SW480 (cell line): ENCODE measurements around the gene PAK6.

ENCODE experiments used
- DNase-seq: peaks from one replicate; pipeline ENCODE4 v3.0.0-alpha.2; 2016; ENCODE audit warnings: low spot score

Gene PAK6

GRCh38 chr15:40256638-40257235, 17.9 kb downstream of the PAK6 start:
- DNase-seq = no peak

GRCh38 chr15:40257656-40258450, 19.0 kb downstream of the PAK6 start:
- no peak for DNase-seq

GRCh38 chr15:40258544-40258943, 19.7 kb downstream of the PAK6 start:
- DNase-seq = no peak

GRCh38 chr15:40259021-40259420, 20.2 kb downstream of the PAK6 start:
- DNase-seq = no peak

GRCh38 chr15:40263024-40263754, 24.3 kb downstream of the PAK6 start:
- DNase-seq = no peak

GRCh38 chr15:40264321-40265153, 25.7 kb downstream of the PAK6 start:
- no peak for DNase-seq

GRCh38 chr15:40265355-40265754, 26.5 kb downstream of the PAK6 start:
- DNase-seq = no peak

GRCh38 chr15:40265875-40266274, 27.0 kb downstream of the PAK6 start:
- DNase-seq = no peak

- peak; percentile 74 for DNase-seq
Observed at GRCh38 chr15:40266828-40267304, 28.0 kb downstream of the PAK6 start.

GRCh38 chr15:40267670-40268069, 28.8 kb downstream of the PAK6 start:
- no peak for DNase-seq

GRCh38 chr15:40269604-40270003, 30.7 kb downstream of the PAK6 start:
- no peak for DNase-seq

GRCh38 chr15:40270246-40270995, 31.6 kb downstream of the PAK6 start:
- DNase-seq = no peak

GRCh38 chr15:40271685-40272484, 33.0 kb downstream of the PAK6 start:
- DNase-seq = no peak

GRCh38 chr15:40272485-40273056, 33.7 kb downstream of the PAK6 start:
- DNase-seq = no peak

GRCh38 chr15:40273428-40273827, 34.6 kb downstream of the PAK6 start:
- no peak for DNase-seq

GRCh38 chr15:40274350-40275274, 35.7 kb downstream of the PAK6 start:
- peak; percentile 56 for DNase-seq

- no peak for DNase-seq
Observed at GRCh38 chr15:40275523-40275922, 36.7 kb downstream of the PAK6 start.

- no peak for DNase-seq
Observed at GRCh38 chr15:40275954-40276353, 37.1 kb downstream of the PAK6 start.

GRCh38 chr15:40276927-40277326, 38.1 kb downstream of the PAK6 start:
- DNase-seq = no peak
